OCI-LY7 (cell line): ENCODE data around the gene B3GNT9. TPM values are rescaled to one million over a fixed set of nuclear protein-coding genes. Genes with fewer than 3 reads are reported as not detected.

Experiments used
- BruUV-seq: library from RNA; stranded (reverse); fragments of 400-500 nt; replicated peaks from 2 replicates; lab custom pipeline; 2021; lab: Mats Ljungman, UMichigan
- CTCF ChIA-PET: fragments of 300-600 bp; sonication (Branson Sonifier 250); formaldehyde crosslinking; loops from one replicate; lab custom pipeline; 2022; ENCODE audit warnings: antibody characterized with exemption; ENCODE audit not compliant: unreplicated experiment; lab: Charles Lee
- POLR2A ChIA-PET: fragments of 300-600 bp; sonication (Branson Sonifier 250); formaldehyde crosslinking; loops from one replicate; lab custom pipeline; 2022; ENCODE audit warnings: antibody characterized with exemption; lab: Charles Lee
- DNase-seq: peaks from one replicate; pipeline ENCODE4 v3.0.0-alpha.2; 2015; ENCODE audit warnings: low spot score
- H2AFZ ChIP-seq: fragments of 200-600 bp; sonication (generic), shearing (Covaris generic); 2 replicates; pipeline ENCODE4 v1.6.1; 2014; ENCODE audit warnings: mild to moderate bottlenecking, antibody characterized with exemption, low read length, moderate library complexity
- H3K27ac ChIP-seq: fragments of 200-600 bp; sonication (generic); 2 replicates; pipeline ENCODE4 v1.5.1; 2014; ENCODE audit warnings: mixed run types, low read depth, mild to moderate bottlenecking, moderate library complexity, low read length, inconsistent platforms; ENCODE audit not compliant: poor library complexity, severe bottlenecking
- H3K36me3 ChIP-seq: fragments of 200-600 bp; sonication (generic); 2 replicates; pipeline ENCODE4 v1.6.1; 2014; ENCODE audit warnings: mild to moderate bottlenecking, antibody characterized with exemption, low read length, moderate library complexity, mixed read lengths; ENCODE audit not compliant: insufficient read depth
- H3K4me1 ChIP-seq: fragments of 200-600 bp; sonication (generic); 2 replicates; pipeline ENCODE4 v1.5.1; 2014; ENCODE audit warnings: mild to moderate bottlenecking, low read length; ENCODE audit not compliant: insufficient read depth, poor library complexity, severe bottlenecking
- H3K4me2 ChIP-seq: fragments of 200-600 bp; sonication (generic); 2 replicates; pipeline ENCODE4 v1.6.1; 2014; ENCODE audit warnings: mild to moderate bottlenecking, low read length
- H3K4me3 ChIP-seq: fragments of 200-600 bp; sonication (generic); 2 replicates; pipeline ENCODE4 v1.5.1; 2014; ENCODE audit warnings: mild to moderate bottlenecking, low read depth, low read length; ENCODE audit not compliant: poor library complexity, severe bottlenecking
- H3K79me2 ChIP-seq: fragments of 200-600 bp; sonication (generic); 2 replicates; pipeline ENCODE4 v1.6.1; 2016; ENCODE audit warnings: low read depth, mild to moderate bottlenecking, low read length, moderate library complexity, mixed read lengths; ENCODE audit not compliant: insufficient read depth
- H3K9me2 ChIP-seq: fragments of 200-600 bp; sonication (generic); 2 replicates; pipeline ENCODE4 v1.6.1; 2016; ENCODE audit warnings: mild to moderate bottlenecking, low read length, mixed read lengths; ENCODE audit not compliant: insufficient read depth
- H3K9me3 ChIP-seq: fragments of 200-600 bp; sonication (generic); 2 replicates; pipeline ENCODE4 v1.6.1; 2014; ENCODE audit warnings: mild to moderate bottlenecking, mixed run types, low read length, mixed read lengths
- H4K20me1 ChIP-seq: fragments of 200-600 bp; sonication (generic); 2 replicates; pipeline ENCODE4 v1.6.1; 2014; ENCODE audit warnings: mild to moderate bottlenecking, antibody characterized with exemption, low read length, moderate library complexity, mixed read lengths; ENCODE audit not compliant: insufficient read depth
- EZH2phosphoT487 ChIP-seq: fragments of 200-600 bp; sonication (generic); IDR thresholded peaks from 2 replicates; pipeline ENCODE4 v1.6.1; 2018; ENCODE audit warnings: low read depth, borderline replicate concordance, mild to moderate bottlenecking, mixed run types, antibody characterized with exemption, low read length, moderate library complexity, mixed read lengths
- intact Hi-C: fragments of 100-400 bp; cut with micrococcal nuclease; formaldehyde crosslinking; loops from one replicate; pipeline ENCODE4 v1.10.0; 2022; ENCODE audit not compliant: unreplicated experiment
- total RNA-seq, 2 experiments: library from RNA; depleted of rRNA in 1 of 2; stranded (reverse); fragments of >200 nt in 1 of 2; shearing (Covaris generic) in 1 of 2; gene quantifications; 2 replicates each; pipeline ENCODE4 v1.2.3, GENCODE V29; 2014 to 2022
- TF ChIP-seq, protein P1 (sequence below): fragments of 200-600 bp; sonication (generic); conservative IDR thresholded peaks from 2 replicates; pipeline ENCODE4 v1.5.1; 2014; ENCODE audit warnings: mild to moderate bottlenecking, antibody characterized with exemption, low read length, moderate library complexity, mixed read lengths

Gene B3GNT9
- total RNA-seq, 2 experiments from 2014 or later = 1.1 to 2.7 TPM

DNA sequence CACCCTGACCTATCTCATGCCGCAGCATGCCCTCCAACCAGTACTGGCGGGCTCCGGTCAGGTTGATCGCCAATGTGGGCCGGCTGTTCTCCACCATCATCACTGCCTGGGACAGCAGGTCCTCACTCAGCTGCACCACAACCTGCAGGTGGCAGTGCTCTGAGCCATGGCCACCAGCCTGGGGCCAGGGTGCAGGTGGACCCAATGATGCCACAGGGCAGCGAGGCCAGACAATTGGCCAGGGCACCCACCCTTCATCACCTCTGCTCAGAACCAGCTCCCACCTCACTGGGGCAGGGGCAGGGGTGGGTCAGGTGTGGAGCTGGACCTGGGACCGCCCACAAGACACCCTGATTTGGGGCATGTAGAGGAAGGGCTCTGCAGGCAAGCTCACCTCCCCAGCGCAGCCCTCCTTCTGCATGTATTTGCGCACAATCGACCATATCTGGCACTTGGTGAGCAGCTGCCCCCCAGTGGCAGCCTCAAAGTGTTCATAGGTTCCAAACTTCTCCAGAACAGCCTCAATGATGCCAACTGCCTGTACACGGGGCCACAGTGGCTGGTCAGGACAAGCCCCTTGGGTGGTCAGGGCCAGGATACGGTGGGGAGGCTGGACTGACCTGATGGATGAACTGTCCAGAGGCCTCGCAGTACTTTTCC, 28.8 kb upstream of the B3GNT9 start:
- intact Hi-C loops = loop anchor here (10.0 kb wide), 1 partner anchor 165 kb away; no protein-coding TSS in a partner anchor
- no TSS peak for BruUV-seq

DNA sequence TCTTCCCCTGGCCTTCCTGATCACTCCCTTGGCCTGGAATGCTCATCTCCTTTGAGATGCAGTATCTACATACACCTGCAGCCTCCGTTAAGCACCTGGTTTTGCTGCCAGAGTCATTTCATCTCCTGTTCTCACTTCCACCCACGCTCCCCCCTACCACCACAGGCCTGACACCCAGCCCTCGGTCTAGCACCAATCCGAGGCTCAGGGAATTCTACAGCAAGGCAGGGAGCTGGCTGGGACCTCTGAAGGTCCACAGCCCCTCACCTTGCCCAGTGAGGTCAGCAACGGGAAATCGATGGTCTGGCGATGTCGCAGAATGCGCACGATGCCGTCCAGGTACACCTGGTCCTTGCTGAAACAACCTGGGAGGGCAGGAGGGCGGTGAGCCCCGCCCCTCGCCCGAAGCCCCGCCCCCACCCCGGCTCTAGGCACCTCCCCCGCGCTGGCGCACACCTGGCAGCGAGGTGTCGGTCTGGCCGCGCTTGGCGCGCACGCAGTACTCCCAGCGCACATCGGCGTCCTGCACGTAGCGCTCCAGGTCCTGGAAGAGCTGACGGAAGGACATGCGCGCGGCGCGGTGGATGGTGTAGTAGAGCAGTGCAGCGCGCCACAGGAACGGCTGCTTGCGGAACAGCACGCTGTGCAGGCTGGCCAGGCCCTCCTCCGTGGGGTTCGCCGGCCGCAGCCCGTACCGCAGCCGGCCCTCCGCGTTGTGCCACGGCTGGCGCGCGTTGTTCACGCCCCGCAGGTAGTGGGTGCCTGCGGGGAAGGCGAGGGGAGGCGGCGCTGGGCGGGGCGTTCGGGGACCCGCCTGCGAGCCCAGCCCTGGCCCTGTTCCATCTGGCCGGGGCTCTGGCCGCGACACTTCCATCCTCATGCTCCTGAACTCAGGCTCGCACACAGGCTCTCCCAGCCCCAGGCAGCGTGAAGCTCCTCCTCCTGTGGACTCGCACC, 27.2 kb upstream of the B3GNT9 start:
- no peak overlapping the region for H2AFZ ChIP-seq
- no peak overlapping the region for H3K27ac ChIP-seq
- peak overlapping the region; percentile 47 for H3K4me3 ChIP-seq
- no peaks in the 10 kb centered on the region for H3K9me2 ChIP-seq
- peak overlapping the region; percentile 68 for H3K4me2 ChIP-seq
- H3K79me2 ChIP-seq = no peaks in the 10 kb centered on the region
- H3K9me3 ChIP-seq = no peaks in the 10 kb centered on the region
- peak; percentile 53 for DNase-seq
- peaks cover 29% of the 10 kb centered on the region for H3K4me1 ChIP-seq
- H4K20me1 ChIP-seq = no peaks in the 10 kb centered on the region
- TF ChIP-seq, protein P1, sequence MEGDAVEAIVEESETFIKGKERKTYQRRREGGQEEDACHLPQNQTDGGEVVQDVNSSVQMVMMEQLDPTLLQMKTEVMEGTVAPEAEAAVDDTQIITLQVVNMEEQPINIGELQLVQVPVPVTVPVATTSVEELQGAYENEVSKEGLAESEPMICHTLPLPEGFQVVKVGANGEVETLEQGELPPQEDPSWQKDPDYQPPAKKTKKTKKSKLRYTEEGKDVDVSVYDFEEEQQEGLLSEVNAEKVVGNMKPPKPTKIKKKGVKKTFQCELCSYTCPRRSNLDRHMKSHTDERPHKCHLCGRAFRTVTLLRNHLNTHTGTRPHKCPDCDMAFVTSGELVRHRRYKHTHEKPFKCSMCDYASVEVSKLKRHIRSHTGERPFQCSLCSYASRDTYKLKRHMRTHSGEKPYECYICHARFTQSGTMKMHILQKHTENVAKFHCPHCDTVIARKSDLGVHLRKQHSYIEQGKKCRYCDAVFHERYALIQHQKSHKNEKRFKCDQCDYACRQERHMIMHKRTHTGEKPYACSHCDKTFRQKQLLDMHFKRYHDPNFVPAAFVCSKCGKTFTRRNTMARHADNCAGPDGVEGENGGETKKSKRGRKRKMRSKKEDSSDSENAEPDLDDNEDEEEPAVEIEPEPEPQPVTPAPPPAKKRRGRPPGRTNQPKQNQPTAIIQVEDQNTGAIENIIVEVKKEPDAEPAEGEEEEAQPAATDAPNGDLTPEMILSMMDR = no peak
- no peak for TF ChIP-seq EZH2phosphoT487
- no TSS peak for BruUV-seq
- H3K36me3 ChIP-seq = no peaks in the 10 kb centered on the region
- CTCF ChIA-PET = no interaction called here
- POLR2A ChIA-PET = interaction anchor here (0.6 kb wide), 1 partner anchor 221 kb away, joined by 5 read pairs; no protein-coding TSS in a partner anchor
- intact Hi-C loops = no loop called here

More for the DNA sequence above, 28.8 kb upstream of the B3GNT9 start:
- ChIA-PET CTCF (no interaction called here), POLR2A (no interaction called here)
- Histone ChIP-seq H3K36me3 (no peaks in the 10 kb centered on the region), H3K79me2 (no peaks in the 10 kb centered on the region), H3K4me3 (no peak overlapping the region), H3K27ac (no peak overlapping the region), H3K9me2 (no peaks in the 10 kb centered on the region), H3K4me1 (peaks cover 25% of the 10 kb centered on the region), H3K9me3 (no peaks in the 10 kb centered on the region), H3K4me2 (no peak overlapping the region), H2AFZ (no peak overlapping the region), H4K20me1 (no peaks in the 10 kb centered on the region)
- TF ChIP-seq EZH2phosphoT487 = no peak
- TF ChIP-seq, protein P1 = peak; percentile 69
- peak; percentile 52 for DNase-seq
